Stimulated activated CD4-positive, alpha-beta T cell treated with anti-CD3 and anti-CD28 coated beads, Interleukin-4, amount 100 ng/mL, for 4 hours (primary cell): ENCODE data around the gene ANAPC7.
A peak's percentile ranks its signal among the peaks of the same experiment; 100 is the strongest.
"Not testable (repeated sequence)": the region's sequence is repeated elsewhere in the genome, so short reads cannot be mapped to it uniquely, and the experiment has no call there.

Experiments
- DNase-seq, 2 experiments: peaks; one replicate each; pipeline ENCODE4 v3.0.0-alpha.2; 2020

The ANAPC7 gene

DNA sequence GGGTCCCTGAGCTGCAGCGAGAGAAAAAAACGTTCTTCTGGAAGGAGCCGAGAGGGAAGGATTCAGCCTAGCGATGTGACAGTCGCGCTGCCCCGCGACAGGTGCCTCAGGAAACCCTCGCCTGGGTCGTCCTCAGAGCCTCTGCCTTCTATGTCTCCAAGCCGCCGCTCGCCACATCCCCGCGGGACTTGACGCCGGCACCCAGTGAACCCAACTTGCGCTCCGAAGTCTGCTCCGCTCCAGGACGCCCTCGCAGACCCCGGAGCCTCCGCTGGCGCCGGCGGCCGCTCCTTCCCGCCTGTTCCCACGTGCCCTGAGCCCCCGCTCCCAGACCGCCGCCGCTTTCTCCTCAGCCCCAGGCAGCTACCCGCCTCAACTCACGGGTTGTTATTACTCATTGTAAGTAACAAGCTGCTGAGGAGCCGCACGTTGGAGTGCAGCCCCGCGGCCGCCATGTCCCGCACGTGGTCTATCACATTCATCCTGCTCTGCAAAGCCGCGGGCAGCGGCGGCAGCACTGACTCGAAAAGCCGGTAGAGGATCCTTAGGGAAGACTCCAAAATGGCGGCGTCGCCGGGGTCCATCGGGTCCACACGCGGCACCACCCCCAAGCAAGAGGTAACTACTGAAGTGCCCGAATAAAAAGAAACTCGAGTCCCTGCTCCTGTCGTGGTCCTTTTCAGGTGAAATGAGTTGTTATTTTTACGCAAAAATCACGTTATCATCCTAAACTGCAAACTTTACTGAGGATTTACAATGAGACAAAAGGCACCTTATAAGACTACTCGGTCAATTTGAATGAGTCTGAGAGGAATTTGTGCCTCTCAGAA is at the start of gene ANAPC7:
TSS of gene ANAPC7 (minus strand) at position 563 of the 830 bp plus-strand sequence. CDS start at position 482, 81 bp downstream.
- DNase-seq, result peak; percentile 80 to 81

DNA sequence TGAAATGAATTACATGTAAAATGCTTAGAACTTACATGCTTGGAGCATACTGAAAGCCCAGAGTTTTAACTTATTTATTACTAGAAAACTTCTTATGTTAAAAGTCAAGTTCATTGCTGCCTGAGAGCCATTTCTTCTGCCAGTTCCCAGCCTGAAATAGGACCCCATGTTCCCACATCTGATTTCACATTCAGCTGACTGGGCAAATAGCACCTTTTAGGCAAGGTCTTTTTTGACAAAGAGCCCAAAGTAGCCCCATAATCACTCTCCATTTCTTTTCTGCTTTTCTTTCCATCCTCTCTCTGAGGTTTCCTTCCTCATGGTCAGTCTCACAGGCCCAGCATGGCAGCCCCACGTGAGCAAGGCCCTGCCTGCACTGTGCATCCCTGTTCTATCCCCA is 47.8 kb upstream of the ANAPC7 start:
- DNase-seq, result no peak

DNA sequence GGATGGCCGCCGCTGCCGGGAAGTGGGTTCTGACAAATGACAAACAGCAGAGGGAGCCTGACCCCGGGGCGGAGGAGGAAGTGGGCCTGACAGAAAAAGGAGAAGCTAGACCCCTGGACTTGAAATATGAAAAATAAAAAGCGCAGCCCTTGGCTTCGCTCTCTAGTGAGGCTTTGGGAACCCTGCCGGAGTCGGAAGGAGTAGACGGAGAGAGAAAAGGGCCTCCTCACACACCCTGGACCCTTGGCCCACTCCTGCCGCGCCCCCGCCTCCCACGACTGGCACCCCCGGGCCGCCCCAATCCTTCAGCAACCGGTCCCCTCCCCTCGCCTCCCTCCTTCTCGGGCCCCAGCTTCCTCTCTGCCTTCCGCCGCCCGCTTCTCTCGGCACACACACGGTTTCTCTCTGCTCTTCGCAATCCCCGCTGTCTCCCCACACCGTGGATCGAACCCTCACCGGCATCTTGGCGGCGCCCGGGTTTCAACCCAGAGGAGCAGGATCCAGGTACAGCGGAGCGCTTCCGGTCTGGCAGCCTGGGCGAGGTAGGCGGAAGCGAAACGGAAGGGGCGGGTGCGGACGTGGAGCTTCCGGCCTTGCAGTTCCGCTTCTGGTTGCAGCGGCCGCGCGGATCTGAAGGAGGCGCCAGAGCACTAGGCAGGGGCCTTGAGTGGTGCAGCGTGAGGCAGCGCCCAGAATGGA is 46.4 kb upstream of the ANAPC7 start, which contains the start of gene ARPC3:
TSS of gene ARPC3 (minus strand) at position 539 of the 699 bp plus-strand sequence. CDS start at position 462, 77 bp downstream.
- peak; percentile 92 for DNase-seq

GRCh38 chr12:110444455-110444854 is 40.9 kb upstream of the ANAPC7 start:
- DNase-seq, result no peak

GRCh38 chr12:110436231-110436630 is 32.7 kb upstream of the ANAPC7 start:
- DNase-seq, result no peak

DNA sequence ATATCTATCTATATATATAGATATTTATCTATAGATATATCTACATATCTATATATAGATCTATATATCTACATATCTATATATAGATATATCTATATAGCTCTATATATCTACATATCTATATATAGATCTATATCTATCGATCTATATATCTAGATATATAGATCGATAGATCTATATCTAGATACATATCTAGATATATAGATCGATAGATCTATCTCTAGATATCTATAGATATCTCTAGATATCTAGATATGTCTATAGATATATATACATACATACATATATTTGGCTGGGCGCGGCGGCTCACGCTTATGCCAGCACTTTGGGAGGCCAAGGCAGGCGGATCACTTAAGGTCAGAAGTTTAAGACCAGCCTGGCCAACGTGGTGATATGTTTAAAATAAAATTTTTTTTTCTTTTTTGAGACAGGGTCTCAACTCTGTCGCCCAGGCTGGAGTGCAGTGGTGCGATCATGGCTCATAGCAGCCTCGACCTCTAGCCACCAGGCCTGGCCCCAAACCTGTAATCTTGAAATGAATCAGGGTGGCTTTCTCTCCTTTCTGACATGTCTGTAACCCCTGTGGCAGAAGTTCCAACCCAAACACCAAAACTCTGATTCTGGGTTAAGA is 28.6 kb upstream of the ANAPC7 start:
- DNase-seq, result no peak

GRCh38 chr12:110429676-110430075 is 26.2 kb upstream of the ANAPC7 start:
- DNase-seq, result not testable (repeated sequence)

- DNase-seq, result no peak
These were observed 22.9 kb upstream of the ANAPC7 start for GRCh38 chr12:110426406-110426805.

DNA sequence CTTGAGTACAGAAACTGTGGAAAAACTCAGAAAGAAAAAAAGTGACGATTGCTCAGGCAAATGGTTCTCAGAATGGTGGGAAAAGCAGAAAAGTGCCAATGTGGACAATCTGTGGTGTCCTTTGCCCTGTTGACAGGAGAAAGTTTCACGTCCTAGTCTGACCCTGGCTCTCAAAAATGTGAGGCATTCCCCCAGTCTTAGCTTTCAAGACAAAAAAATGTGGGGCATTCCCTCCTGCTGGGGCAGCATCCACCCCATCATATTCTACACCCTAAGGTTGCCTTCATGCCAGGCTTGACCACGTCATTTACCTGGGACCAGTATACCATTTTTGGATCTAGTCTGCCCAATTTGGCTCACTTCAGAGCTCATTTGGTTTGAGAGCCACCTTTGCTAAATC is 20.7 kb upstream of the ANAPC7 start:
- DNase-seq, result no peak

DNA sequence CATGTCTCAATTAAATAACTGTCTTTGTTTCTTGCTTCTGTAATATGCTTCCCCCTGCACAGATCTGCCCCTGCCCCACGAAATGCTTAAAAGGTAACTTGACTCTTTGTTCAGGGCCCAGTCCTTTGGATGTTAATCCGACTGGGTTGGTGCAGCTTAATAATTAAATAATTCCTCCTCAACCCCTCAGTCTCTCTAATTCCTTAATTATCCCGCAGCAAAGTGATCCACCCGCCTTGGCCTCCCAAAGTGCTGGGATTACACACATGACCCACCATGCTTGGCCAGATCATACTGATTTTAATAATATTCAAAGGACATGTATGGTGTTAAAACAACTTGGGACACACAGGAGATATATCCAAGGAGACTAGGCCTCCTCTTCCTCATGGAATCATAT is 18.2 kb upstream of the ANAPC7 start:
- no peak for DNase-seq

DNA sequence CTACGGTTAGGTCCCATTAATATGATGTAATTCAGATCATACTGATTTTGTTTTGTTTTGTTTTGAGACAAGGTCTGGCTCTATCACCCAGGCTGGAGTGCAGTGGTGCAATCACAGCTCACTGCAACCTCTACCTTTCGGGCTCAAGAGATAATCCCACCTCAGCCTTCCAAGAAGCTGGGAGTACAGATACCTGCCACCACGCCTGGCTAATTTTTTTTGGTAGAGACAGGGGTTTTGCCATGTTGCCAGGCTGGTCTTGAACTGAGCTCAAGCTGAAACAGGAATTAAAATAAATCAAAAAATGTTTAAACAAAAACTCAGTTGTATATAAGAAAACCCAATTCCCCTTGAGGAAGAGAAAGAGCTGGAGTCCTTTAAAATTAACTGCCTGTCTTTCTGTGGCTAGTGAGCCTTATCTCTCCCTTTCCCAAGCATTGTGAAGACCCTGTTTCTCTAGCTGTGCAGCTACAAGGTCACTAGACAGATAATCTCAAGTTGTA is 17.7 kb upstream of the ANAPC7 start:
- no peak for DNase-seq

- DNase-seq, result not testable (repeated sequence)
These were observed 17.1 kb upstream of the ANAPC7 start for GRCh38 chr12:110420644-110421043.

DNA sequence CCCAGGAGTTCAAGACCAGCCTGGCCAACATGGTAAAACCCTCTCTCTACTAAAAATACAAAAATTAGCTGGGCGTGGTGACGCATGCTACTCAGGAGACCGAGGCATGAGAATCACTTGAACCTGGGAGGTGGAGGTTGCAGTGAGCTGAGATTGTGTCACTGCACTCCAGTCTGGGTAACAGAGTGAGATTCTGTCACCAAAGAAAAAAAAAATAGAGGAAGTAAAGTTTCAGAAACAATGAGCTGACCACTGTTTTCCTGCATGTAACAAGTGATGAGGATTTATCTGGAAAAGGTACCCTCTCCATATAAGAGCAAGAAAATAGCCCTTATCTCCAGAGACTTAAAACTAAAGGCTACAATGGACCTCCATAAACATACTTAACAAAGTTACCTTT is 13.6 kb upstream of the ANAPC7 start:
- not testable (repeated sequence) for DNase-seq

DNA sequence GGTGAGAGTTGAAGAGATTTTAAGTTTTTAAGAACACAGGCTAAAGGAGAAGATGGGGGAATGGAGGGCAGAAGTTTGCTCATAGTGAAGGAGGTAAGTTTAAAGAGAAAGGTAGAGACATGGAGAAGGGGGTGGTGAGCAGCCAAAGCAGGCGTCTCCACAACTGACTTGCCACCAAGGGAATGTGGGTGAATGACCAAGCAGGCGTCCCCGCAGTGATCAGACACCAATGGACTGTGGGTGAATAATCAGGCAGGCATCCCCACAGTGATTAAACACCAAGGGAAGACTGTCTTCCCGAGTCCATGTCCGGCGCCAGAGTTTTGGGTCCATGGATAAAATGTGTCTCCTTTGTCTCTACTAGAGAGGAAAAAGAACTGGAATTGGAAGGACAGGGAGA is 6.6 kb upstream of the ANAPC7 start:
- not testable (repeated sequence) for DNase-seq

DNA sequence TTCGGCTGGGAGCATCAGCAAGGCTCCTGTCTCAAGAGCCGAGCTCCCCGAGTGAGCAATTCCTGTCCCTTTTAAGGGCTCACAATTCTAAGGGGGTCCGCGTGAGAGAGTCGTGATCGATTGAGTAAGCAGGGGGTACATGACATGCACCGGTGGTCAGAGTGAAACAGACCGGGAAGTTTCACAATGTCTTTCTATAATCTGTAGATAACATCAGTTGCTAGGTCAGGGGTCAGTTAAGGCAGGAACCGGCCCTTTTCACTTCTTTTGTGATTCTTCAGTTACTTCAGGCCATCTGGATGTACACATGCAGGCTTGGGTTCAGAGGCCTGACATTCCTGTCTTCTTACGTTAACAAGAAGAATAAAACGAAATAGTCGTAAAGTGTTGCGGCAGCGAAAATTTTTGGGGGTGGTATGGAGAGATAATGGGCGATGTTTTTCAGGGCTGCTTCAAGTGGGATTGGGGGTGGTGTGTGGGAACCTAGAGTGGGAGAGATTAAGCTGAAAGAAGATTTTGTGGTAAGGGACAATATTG is 1.7 kb upstream of the ANAPC7 start:
- DNase-seq, result not testable (repeated sequence)

- DNase-seq, result peak; percentile 74 to 76
These were observed 621 bp upstream of the ANAPC7 start for GRCh38 chr12:110403976-110404682.

DNA sequence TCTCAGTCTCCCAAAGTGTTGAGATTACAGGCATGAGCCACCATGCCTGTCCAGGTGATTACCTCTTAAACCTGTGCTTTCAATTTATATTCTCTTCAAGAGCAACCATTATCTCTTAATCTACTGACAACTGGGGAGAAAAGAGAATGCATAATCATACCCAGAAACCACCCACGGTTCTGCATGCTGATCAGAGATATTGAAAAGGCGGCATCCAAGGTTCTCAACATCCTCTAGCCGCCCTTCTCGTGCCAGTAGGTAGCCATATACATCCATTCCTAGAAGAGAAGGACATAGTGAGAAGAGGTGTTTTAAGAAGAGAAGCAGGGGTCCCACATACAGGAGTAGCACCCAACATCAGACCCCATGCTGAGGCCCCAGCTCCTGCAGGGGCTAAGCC is 20.8 kb downstream of the ANAPC7 start:
- DNase-seq, result no peak

- no peak for DNase-seq
These were observed 23.9 kb downstream of the ANAPC7 start for GRCh38 chr12:110379631-110380030.

GRCh38 chr12:110379197-110379596 is 24.3 kb downstream of the ANAPC7 start:
- no peak for DNase-seq

GRCh38 chr12:110378131-110378790 is 25.2 kb downstream of the ANAPC7 start:
- not testable (repeated sequence) for DNase-seq

- no peak for DNase-seq
These were observed 29.4 kb downstream of the ANAPC7 start for GRCh38 chr12:110373962-110374611.
